ENCODE data around the gene RALGDS.

Gene RALGDS

DNA sequence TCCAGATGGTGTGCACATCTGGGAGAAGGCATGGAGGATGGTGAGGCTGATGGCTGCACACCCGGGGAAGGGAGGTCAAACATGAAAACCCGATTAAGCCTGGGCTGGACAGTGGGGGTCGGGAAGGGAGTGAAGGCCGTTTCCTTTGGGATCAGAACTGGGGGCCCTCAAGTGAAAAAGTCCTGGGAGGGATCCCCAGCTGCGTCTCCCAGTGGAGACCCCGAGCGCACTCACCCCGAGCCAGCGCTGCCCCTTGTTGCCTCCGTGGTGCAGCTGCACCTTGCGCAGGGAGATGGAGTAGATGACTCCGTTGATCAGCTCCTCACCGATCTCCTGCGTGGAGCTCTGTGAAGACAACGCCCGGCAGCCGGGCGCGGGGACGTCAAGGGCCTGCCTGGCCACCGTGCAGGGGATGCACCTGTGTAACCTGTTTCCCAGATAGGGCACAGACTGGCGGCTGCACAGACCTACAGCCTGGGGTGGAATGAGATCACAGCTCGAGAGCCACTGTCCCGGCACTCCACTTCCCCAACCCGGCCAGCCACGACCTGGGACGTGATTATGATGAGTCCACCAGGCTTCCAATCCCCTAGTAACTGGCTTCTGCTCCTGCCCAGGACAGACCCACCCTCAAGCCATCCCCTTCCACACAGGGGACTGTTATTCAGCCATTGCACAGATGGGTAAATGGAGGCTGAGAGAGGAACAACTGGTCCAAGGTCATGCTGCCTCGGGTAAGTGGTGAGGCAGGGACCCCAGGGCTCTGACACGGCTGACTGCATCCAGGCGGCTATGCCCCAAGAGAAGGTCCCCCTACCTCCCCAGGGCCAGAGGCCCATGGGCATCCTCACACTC, 9.0 kb downstream of the RALGDS start:
- Mint-ChIP-seq H3K27me3 (no peaks in the 10 kb centered on the region), H3K4me1 (ENCODE audit: low read depth) (peaks cover 50% of the 10 kb centered on the region), H3K36me3 (ENCODE audit: low read depth) (peaks cover 14% of the 10 kb centered on the region), H3K9me3 (no peaks in the 10 kb centered on the region), H3K27ac (no peak overlapping the region), H3K4me3 (no peak overlapping the region)

DNA sequence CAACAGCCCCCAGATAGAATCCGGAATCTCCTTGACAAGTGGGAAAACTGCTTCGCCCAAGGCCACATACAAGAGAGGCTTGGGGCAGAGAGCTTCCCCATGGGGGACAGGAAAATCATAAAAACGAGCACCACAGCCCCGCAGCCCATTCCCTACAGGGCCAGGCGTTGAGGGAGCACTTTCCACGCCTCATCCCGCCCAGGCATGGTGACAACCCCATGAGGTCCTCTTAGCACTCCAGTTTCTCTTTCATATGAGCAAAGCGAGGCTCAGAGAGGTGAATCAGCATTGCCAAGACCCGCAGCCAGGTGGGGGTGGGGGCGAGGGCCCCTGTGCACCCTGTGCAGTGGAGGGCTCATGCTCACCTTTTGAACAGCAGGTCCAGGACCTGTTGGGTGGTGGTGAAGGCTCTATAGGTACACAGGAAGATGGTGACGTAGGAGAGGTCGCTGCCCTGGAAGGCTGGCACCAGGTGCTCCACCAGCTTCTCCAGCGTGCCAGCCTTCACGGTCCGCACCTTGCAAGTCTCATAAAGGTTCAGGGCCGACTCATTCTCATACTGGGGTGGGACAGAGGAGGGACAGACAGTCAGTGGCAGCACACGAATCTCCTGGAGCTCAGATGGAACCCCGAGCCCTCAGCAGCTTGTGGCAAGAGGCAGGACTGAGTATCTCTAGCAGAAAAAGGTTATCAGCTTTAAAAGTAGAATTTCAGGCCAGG, 10.9 kb downstream of the RALGDS start:
- H3K4me1 Mint-ChIP-seq (ENCODE audit: low read depth): peaks cover 32% of the 10 kb centered on the region
- peaks cover 14% of the 10 kb centered on the region for H3K36me3 Mint-ChIP-seq (ENCODE audit: low read depth)
- no peak overlapping the region for H3K4me3 Mint-ChIP-seq
- H3K9me3 Mint-ChIP-seq: no peaks in the 10 kb centered on the region
- no peak overlapping the region for H3K27ac Mint-ChIP-seq
- H3K27me3 Mint-ChIP-seq: no peaks in the 10 kb centered on the region

DNA sequence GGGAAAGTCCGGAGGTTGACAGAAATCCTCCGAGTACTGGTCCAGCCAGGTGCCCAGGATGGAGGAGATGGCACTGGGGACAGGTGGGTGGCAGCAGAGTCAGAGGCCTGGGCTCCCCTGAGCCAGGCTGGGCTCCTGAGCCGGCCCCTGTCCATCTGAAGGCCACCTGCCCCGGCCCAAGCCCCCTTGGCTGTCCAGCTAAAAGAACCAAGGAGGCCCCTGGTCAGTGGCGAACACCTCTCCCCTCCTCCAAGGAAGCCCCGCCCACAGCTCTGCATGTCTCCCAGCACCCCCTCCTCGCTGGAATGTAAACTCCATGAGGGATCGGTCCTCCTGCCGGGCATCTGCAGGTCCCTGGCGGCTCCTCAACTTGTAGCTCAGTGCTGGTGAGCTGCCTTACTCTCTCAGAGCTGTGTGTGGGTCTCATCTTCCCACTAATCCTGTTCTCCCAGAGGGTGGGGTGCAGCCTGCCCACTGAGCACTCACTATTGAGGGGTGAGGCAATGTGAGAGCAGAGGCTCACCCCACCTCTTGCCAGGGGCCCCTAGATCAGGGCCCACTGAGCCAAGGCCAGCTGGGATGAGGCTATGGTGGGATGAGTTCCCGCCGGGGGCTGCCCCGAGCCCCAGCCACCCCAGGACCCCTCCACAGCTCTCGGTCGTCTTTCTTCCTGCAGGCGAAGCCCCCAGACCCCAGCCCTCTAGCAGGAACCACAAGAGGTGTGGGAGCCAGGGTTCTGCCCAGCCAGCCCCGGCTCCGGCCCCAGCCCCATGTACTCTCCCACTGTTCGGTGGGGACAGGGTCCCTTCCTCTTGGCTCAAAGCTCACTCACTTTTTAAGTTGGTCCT, 12.0 kb downstream of the RALGDS start:
- H3K4me1 Mint-ChIP-seq (ENCODE audit: low read depth): peaks cover 21% of the 10 kb centered on the region
- H3K27ac Mint-ChIP-seq: no peak overlapping the region
- H3K9me3 Mint-ChIP-seq: no peaks in the 10 kb centered on the region
- peaks cover 18% of the 10 kb centered on the region for H3K36me3 Mint-ChIP-seq (ENCODE audit: low read depth)
- H3K4me3 Mint-ChIP-seq: no peak overlapping the region
- no peaks in the 10 kb centered on the region for H3K27me3 Mint-ChIP-seq

DNA sequence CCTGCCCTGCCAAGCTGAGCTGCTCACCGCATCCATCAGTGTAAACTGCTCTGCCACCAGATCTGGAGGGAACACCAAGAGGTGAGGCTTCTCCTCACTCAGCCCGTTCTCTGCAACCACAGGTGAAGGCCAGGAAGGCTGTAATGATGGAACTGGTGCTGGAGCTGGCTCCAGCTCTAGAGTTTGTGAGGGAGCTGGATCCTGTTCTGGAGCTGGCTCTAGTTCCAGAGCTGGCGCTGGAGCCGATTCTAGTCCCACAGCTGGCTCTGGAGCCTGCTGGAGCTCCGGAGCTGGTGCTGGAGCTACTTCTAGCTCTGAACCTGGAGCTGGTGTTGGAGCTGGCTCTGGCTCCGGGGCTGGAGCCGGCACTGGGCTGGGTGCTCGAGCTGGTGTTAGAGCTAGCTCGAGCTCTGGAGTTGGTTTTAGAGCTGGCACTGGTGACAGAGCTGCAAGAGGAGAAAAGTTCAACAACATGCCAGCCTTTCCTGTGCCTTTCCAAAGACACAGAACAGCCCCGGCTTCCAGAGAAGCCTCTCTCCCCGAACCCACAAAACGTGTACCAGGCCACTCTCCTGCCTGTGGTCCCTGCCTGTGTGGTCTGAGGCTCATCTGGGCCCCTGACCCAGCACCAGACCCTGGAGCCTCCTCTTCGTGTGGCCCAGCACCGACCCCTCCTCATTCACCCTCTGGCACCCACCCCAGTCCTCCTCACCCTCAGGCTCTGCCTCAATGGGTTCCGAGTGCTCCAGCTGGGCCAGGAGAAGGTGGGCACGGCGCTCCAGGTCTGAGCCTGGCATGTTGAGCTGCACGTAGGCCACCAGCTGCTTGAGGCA, 12.9 kb downstream of the RALGDS start:
- Mint-ChIP-seq H3K36me3 (ENCODE audit: low read depth) (peaks cover 20% of the 10 kb centered on the region), H3K4me3 (no peak overlapping the region), H3K4me1 (ENCODE audit: low read depth) (peaks cover 13% of the 10 kb centered on the region), H3K27me3 (no peaks in the 10 kb centered on the region), H3K27ac (no peak overlapping the region), H3K9me3 (no peaks in the 10 kb centered on the region)

DNA sequence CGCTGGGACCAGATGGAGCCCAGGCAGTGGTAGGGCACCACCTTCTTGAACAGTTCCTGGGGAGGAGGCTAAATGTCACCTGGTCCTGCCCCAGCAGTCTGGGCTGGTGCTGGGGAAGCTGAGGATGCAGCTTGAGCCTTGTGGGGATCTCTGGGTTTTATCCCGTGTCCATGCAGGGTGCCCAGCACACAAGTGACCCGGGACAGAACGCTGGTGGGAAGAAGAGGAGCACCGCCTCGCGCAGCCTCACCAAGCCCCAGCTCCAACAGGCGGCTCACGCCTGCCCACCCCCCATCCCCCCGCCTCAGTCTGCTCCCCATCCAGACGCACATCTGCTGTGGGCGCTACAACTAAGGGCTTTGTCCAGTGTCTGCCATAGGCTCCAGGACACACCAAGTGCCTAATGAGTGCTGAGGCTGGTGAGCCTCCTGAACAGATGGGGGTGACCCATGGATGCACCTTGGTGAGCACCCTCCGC, 13.8 kb downstream of the RALGDS start:
- H3K9me3 Mint-ChIP-seq: no peaks in the 10 kb centered on the region
- peaks cover 23% of the 10 kb centered on the region for H3K36me3 Mint-ChIP-seq (ENCODE audit: low read depth)
- peaks cover 5% of the 10 kb centered on the region for H3K4me1 Mint-ChIP-seq (ENCODE audit: low read depth)
- H3K4me3 Mint-ChIP-seq: no peak overlapping the region
- H3K27ac Mint-ChIP-seq: no peak overlapping the region
- H3K27me3 Mint-ChIP-seq: no peaks in the 10 kb centered on the region

DNA sequence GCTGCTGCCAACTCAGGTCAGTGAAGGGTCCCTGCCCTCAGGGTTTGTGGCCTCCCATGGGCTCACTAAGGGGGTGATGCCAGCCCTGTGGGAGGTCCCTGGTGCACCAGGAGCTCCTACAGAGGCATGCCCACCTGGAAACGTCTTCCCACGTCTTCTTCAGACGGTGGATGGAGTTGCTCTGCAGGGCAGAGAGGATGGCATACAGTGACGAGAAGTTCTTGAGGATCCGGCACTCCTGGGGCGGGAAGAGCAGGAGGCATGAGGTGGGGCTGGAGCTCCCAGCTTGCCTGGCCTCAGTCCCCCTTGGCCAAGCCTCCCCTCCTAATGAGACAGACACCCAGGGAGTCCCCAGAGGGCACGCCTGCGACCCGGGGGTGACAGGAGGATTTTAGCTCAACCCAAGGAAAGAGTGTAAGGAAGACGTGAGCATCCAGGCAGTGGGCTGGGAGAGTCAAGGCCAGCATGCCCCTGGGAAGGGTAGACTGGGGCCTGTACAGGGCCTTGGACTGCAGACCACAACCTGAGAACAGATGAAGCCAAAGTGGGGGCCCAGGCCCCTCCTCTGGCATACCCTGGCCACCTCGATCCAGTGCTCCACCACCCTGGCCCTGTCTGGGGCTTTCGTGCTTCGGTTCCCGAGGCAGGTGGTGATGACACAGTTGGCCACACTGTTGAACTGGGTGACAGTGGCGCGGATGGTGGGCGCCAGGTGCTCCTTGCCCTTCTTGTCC, 14.4 kb downstream of the RALGDS start:
- Mint-ChIP-seq H3K9me3 (no peaks in the 10 kb centered on the region), H3K4me3 (no peak overlapping the region), H3K4me1 (ENCODE audit: low read depth) (peaks cover 5% of the 10 kb centered on the region), H3K36me3 (ENCODE audit: low read depth) (peaks cover 28% of the 10 kb centered on the region), H3K27ac (no peak overlapping the region), H3K27me3 (no peaks in the 10 kb centered on the region)

DNA sequence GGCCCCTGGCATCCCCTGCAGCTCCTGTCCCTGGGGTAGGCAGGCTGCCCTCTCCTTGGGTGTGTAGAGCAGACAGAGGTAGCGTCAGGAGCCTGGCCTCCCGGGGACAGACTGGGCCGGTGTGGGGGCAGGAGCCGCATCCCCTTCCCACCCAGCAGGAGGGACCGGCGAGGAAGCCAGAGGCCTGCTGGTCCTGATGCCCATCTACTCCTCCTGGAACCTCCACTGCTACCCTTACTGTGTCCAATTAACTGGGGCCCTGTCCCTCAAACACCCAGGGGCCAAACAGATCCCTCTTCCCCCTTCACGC, 15.6 kb downstream of the RALGDS start:
- Mint-ChIP-seq H3K9me3 (no peaks in the 10 kb centered on the region), H3K4me3 (no peak overlapping the region), H3K4me1 (ENCODE audit: low read depth) (peaks cover 5% of the 10 kb centered on the region), H3K27me3 (no peaks in the 10 kb centered on the region), H3K27ac (no peak overlapping the region), H3K36me3 (ENCODE audit: low read depth) (peaks cover 33% of the 10 kb centered on the region)

DNA sequence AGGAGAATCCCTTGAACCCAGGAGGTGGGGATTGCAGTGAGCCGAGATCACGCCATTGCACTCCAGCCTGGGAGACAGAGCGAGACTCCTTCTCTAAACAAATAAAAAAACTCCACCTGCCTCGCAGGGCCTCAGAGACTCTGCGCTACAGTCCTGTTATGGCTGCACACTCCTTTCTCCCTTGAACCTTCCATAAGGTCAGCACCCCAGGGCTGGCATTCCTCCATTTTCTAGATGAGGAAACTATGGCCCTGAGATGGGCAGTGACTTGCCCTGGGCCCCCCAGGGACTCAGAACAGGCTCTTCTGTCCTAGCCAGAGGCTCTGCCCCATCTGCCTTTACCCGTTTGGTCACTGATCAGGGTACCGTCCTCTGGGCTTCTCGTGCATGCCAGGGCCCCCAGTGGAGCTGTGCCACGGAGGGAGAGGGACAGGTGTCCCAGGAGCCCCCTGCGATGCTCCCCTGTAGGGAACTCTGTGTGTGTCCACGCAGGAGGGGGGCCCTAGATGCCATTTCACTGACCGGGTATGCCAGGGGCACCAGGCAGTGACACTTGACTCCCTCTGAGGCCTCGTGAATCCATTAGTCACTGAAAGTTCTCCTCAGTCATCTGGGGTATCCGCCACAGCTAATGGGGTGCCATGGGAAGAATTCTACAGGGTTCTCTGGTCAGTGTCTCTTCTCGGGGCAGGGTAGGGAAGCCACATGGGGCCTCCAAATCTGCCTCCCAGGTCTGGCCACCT, 16.2 kb downstream of the RALGDS start:
- no peaks in the 10 kb centered on the region for H3K9me3 Mint-ChIP-seq
- peaks cover 36% of the 10 kb centered on the region for H3K36me3 Mint-ChIP-seq (ENCODE audit: low read depth)
- no peaks in the 10 kb centered on the region for H3K4me1 Mint-ChIP-seq (ENCODE audit: low read depth)
- H3K4me3 Mint-ChIP-seq: no peak overlapping the region
- H3K27ac Mint-ChIP-seq: no peak overlapping the region
- H3K27me3 Mint-ChIP-seq: no peaks in the 10 kb centered on the region

DNA sequence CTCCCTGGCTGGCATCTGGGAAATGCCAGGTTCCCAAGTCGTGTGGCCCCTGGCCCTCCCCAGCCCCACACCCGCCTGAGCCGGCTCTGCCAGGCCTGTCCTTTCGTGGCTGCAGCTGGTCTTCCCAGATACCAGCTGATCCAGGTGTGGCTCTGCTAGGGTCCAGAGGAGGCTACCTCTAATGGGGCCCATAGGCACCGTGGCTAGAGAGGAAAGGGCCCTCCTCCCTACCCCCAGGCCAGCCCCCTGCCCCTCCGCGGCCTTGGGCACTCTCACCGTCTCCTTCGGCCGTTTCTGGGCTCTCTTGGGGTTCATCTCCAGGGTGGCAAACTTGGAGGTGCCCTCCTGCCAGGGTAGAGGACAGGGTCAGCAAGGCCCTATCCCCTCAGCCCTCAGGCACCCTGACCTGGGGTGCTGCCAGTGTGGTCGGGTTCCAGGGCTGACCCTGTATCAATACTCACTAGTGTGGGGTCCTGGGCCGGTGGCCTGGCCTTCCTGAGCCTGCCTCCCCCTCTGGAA, 17.0 kb downstream of the RALGDS start:
- H3K4me3 Mint-ChIP-seq: no peak overlapping the region
- no peak overlapping the region for H3K27ac Mint-ChIP-seq
- no peaks in the 10 kb centered on the region for H3K27me3 Mint-ChIP-seq
- no peaks in the 10 kb centered on the region for H3K9me3 Mint-ChIP-seq
- H3K36me3 Mint-ChIP-seq (ENCODE audit: low read depth): peaks cover 41% of the 10 kb centered on the region
- no peaks in the 10 kb centered on the region for H3K4me1 Mint-ChIP-seq (ENCODE audit: low read depth)

DNA sequence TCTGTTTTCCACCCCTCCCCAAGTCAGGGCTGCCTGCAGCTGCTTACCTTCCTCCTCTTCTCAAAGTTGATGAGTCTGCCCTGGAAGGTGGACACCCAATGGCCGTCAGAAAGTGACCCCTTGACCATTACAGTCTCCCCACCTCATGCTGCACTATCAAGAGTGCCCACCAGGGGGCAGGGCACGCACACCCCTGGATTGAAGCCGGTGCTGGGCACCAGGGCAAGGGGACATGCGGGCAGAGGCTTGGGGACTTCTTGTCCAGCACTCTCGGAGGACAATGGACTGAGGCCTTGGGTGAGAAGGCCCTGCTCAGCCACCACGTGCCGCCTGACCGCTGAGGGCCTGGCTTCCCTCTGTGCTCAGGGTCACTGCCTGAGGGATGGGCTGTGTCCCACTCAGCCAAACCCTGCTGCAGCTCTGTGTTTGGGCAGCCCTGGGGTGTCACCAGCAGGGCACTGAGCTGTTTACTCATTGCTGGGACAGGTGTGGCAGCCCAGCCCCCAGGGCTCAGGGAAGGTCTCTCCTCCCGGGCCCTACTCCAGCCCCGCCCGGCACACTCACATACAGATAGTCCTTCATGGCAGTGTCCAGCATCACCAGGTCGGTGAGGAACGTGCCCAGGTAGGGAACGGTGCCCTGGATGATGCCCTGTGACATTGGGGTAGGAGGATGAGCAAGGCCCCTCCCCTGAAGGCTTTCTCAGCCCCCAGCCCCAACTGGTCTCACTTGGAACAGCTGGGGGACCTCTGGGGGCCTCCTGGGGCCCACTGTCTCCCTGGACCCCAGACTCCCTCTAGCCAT, 17.7 kb downstream of the RALGDS start:
- Mint-ChIP-seq H3K27ac (no peak overlapping the region), H3K36me3 (ENCODE audit: low read depth) (peaks cover 47% of the 10 kb centered on the region), H3K4me3 (no peak overlapping the region)

DNA sequence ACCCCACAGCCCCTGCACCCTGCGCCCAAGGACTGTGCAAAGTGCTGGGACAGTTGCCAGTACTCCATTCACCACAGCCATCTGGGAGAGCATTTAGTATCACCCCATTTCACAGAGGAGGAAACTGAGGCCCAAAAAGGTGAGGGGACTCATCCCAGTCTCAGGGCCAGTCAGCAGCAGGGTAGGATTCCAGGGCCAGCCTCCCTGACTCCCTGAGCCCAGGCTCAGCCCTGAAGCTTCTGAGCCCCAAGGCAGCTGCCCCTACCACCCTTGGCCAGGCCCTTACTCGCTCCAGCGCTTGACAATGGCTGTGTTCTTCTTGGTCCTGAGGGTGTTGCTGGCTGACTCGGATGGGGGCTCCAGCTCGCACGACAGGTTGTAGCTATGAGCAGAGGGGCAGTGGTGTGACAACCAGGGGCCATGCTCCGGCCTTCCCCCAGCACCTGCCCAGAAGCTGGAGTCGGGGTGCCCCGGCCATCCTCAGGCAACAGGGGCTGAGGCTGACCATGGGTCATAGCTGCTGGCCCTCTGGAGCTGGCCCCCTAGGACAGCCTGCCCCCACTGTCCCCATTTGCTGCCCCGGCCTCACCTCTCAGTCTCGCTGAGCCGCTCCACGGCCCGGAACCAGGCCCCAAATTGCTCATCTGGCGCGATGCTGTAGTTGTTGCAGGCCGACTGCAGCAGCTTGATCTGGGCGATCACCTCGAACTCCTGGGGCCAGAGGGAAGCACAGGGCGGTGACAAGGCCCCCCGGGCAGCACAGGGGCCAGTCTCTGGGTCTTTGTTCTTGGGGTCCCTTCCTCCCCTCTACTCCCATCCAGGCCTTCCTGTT, 18.6 kb downstream of the RALGDS start:
- H3K4me1 Mint-ChIP-seq (ENCODE audit: low read depth): no peaks in the 10 kb centered on the region
- H3K9me3 Mint-ChIP-seq: no peaks in the 10 kb centered on the region
- no peak overlapping the region for H3K4me3 Mint-ChIP-seq
- peaks cover 51% of the 10 kb centered on the region for H3K36me3 Mint-ChIP-seq (ENCODE audit: low read depth)
- no peaks in the 10 kb centered on the region for H3K27me3 Mint-ChIP-seq
- no peak overlapping the region for H3K27ac Mint-ChIP-seq

More for the DNA sequence above, 17.7 kb downstream of the RALGDS start:
- Mint-ChIP-seq H3K9me3 (no peaks in the 10 kb centered on the region), H3K4me1 (ENCODE audit: low read depth) (no peaks in the 10 kb centered on the region), H3K27me3 (no peaks in the 10 kb centered on the region)

Data from stimulated activated naive CD8-positive, alpha-beta T cell treated with anti-CD3 and anti-CD28 coated beads, Interleukin-15, Interleukin-2, amounts not matched to agents 100 ng/mL and 50 ng/mL, for 24 hours (primary cell).